ENCODE data around the gene ASTN2. TPM values are rescaled to one million over a fixed set of nuclear protein-coding genes. Genes with fewer than 3 reads are reported as not detected.

ASTN2 gene
- total and polyA plus RNA-seq, 10 of the 15 experiments (the other 5 are each of a cell fraction or from before 2014, with no cell fraction given): 1.4 to 15.7 (median 7.0) TPM

DNA sequence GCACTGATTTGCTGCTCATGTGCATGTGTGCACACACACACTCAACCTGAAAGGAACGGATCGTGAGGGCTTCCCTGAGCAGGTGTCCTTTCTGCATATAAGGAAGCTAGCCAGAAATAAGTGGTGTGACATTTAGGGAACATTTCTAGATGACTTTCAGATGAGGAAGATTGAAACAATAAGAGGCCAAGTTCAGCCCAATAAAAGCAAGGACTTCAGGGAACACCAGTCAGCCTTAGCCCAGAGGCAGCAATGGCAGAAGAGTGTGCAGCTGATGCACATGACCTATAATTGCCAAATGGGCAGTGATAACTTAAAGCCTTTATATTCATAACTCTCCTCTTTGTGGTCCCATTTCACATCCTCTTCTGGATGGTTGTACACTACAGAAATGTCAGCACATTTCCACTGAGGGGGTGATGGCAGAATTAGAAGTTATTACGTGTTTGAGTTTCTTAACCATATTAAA lies 472.2 kb downstream of the ASTN2 start (continued):
- TF ChIP-seq, protein P1, sequence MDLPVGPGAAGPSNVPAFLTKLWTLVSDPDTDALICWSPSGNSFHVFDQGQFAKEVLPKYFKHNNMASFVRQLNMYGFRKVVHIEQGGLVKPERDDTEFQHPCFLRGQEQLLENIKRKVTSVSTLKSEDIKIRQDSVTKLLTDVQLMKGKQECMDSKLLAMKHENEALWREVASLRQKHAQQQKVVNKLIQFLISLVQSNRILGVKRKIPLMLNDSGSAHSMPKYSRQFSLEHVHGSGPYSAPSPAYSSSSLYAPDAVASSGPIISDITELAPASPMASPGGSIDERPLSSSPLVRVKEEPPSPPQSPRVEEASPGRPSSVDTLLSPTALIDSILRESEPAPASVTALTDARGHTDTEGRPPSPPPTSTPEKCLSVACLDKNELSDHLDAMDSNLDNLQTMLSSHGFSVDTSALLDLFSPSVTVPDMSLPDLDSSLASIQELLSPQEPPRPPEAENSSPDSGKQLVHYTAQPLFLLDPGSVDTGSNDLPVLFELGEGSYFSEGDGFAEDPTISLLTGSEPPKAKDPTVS (IDR thresholded peaks at IDR 0.05; ENCODE audit: low read depth, low read length): no peak
- TF ChIP-seq POU2F2 (IDR thresholded peaks at IDR 0.05; ENCODE audit: borderline replicate concordance, low read depth, low read length): no peak
- TF ChIP-seq FOXK2 (IDR thresholded peaks at IDR 0.05): no peak
- no peak for TF ChIP-seq ZNF274 (IDR thresholded peaks at IDR 0.05; ENCODE audit: insufficient read depth, insufficient read length)
- TF ChIP-seq, protein P2, sequence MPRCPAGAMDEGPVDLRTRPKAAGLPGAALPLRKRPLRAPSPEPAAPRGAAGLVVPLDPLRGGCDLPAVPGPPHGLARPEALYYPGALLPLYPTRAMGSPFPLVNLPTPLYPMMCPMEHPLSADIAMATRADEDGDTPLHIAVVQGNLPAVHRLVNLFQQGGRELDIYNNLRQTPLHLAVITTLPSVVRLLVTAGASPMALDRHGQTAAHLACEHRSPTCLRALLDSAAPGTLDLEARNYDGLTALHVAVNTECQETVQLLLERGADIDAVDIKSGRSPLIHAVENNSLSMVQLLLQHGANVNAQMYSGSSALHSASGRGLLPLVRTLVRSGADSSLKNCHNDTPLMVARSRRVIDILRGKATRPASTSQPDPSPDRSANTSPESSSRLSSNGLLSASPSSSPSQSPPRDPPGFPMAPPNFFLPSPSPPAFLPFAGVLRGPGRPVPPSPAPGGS (IDR thresholded peaks at IDR 0.05; ENCODE audit: borderline replicate concordance, insufficient read depth, low read depth, low read length, poor library complexity, severe bottlenecking): peak; percentile 54
- peak; percentile 87 for TF ChIP-seq EED (IDR thresholded peaks at IDR 0.05; ENCODE audit: low read depth)
- 0 out of 4 replicates have a peak, but pooled peaks of 1 of the 2 experiments have one; percentile 19 for TF ChIP-seq IKZF2 (IDR thresholded peaks at IDR 0.05)
- TF ChIP-seq JUNB (IDR thresholded peaks at IDR 0.05): peak; percentile 82
- TF ChIP-seq, protein P3, sequence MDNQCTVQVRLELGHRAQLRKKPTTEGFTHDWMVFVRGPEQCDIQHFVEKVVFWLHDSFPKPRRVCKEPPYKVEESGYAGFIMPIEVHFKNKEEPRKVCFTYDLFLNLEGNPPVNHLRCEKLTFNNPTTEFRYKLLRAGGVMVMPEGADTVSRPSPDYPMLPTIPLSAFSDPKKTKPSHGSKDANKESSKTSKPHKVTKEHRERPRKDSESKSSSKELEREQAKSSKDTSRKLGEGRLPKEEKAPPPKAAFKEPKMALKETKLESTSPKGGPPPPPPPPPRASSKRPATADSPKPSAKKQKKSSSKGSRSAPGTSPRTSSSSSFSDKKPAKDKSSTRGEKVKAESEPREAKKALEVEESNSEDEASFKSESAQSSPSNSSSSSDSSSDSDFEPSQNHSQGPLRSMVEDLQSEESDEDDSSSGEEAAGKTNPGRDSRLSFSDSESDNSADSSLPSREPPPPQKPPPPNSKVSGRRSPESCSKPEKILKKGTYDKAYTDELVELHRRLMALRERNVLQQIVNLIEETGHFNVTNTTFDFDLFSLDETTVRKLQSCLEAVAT (IDR thresholded peaks at IDR 0.05): no peak
- TF ChIP-seq EGR1 (IDR thresholded peaks at IDR 0.05; ENCODE audit: borderline replicate concordance in 1 of 2, low read depth in 2 of 2, low read length in 2 of 2): no peak
- TF ChIP-seq BCL11A (IDR thresholded peaks at IDR 0.05; ENCODE audit: low read depth, low read length): peak; percentile 25; the same call in 1 of the 2 replicates
- TF ChIP-seq SRF (IDR thresholded peaks at IDR 0.05; ENCODE audit: low read depth in 2 of 2, low read length in 2 of 2): 0 out of 4 replicates have a peak, but pooled peaks of 1 of the 2 experiments have one; percentile 13
- TF ChIP-seq, protein P4, sequence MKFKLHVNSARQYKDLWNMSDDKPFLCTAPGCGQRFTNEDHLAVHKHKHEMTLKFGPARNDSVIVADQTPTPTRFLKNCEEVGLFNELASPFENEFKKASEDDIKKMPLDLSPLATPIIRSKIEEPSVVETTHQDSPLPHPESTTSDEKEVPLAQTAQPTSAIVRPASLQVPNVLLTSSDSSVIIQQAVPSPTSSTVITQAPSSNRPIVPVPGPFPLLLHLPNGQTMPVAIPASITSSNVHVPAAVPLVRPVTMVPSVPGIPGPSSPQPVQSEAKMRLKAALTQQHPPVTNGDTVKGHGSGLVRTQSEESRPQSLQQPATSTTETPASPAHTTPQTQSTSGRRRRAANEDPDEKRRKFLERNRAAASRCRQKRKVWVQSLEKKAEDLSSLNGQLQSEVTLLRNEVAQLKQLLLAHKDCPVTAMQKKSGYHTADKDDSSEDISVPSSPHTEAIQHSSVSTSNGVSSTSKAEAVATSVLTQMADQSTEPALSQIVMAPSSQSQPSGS (IDR thresholded peaks at IDR 0.05; ENCODE audit: low read length): peak; percentile 39; the same call in 1 of the 2 replicates
- peak; percentile 92; the same call in 1 of the 2 replicates for TF ChIP-seq FOXM1 (IDR thresholded peaks at IDR 0.05; ENCODE audit: low read depth, low read length)
- TF ChIP-seq TCF7 (IDR thresholded peaks at IDR 0.05; ENCODE audit: borderline replicate concordance): peak; percentile 38; the same call in 1 of the 2 replicates
- TF ChIP-seq KDM1A (IDR thresholded peaks at IDR 0.05; ENCODE audit: borderline replicate concordance): no peak
- TF ChIP-seq POLR2A (IDR thresholded peaks at IDR 0.05; ENCODE audit: low read depth, low read length): no peak
- TF ChIP-seq NFIC (IDR thresholded peaks at IDR 0.05; ENCODE audit: low read depth, low read length): peak; percentile 86
